IPS DF 19.7 (cell line): ENCODE data around the gene WDR44.
"Not testable (repeated sequence)": the region's sequence is repeated elsewhere in the genome, so short reads cannot be mapped to it uniquely, and the experiment has no call there.

Experiments
- DNase-seq: peaks from one replicate; pipeline ENCODE4 v3.0.0-alpha.2; 2013; ENCODE audit warnings: low read depth, low spot score

Gene WDR44

GRCh38 chrX:118475903-118476302 lies 130.0 kb downstream of the WDR44 start:
- DNase-seq = no peak

GRCh38 chrX:118480172-118480571 lies 134.3 kb downstream of the WDR44 start:
- no peak for DNase-seq

DNA sequence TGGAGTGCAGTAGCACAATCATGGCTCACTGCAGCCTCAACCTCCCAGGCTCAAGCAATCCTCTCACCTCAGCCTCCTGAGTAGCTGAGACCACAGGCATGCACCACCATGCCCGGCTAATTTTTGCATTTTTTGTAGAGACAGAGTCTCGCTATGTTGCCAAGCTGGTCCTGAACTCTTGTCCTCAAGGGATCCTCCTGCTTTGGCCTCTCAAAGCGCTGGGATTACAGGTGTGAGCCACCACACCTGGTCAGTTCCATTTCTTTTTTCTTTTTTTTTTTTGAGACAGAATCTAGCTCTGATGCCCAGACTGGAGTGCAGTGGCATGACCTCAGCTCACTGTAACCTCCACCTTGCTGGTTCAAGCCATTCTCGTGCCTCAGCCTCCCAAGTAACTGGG lies 136.5 kb downstream of the WDR44 start:
- DNase-seq = not testable (repeated sequence)

DNA sequence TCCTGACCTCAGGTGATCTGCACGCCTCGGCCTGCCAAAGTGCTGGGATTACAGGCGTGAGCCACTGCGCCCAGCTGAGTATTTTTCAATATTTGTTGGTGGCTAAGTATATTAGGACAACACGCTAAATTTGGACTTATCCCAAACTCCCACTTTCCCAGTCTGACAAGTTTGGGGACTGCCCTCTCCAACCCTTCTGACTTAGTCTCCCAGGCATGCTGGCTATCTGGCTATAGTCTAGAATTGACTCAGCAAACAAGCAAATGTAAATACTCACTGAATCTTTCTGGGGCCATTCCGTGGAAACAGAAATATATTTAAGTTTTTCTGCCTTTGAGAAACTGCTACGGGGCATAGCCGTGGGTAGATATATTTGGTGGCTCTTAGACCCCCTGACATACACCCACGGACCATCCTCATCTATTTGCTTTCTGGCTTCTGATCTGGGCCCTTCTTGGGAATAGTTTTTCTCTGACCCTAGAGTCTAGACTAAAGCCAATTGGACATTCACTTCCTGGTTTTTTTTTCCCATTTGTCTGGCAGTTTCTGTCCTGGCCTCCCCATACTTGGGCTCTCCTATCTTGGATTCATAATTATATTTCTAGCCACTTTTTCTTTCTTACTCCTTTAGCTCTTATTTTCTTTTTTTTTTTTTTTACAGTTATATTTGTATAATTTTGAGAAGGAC lies 138.5 kb downstream of the WDR44 start:
- no peak for DNase-seq

GRCh38 chrX:118486693-118487092 lies 140.8 kb downstream of the WDR44 start:
- not testable (repeated sequence) for DNase-seq

DNA sequence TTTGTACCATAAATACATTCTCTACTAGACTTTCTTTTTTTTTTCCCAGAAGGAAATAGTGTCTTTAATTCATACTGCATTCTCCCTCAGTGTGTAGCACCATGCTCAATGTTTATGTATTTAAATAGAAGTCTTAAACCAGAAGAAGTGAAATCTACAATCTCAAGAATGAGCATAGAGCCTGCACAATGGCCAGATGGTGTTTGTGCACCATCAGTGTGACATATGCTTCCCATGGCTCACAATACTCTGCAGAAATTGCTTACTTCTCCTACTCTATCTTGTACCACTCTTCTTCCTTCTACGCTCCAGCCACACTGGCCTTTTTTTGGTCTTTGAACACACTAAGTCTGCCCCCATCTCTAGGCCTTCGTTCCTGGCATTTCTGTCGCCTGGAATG lies 147.1 kb downstream of the WDR44 start:
- DNase-seq = no peak

- DNase-seq = no peak
These were observed 147.9 kb downstream of the WDR44 start for GRCh38 chrX:118493653-118494297.

DNA sequence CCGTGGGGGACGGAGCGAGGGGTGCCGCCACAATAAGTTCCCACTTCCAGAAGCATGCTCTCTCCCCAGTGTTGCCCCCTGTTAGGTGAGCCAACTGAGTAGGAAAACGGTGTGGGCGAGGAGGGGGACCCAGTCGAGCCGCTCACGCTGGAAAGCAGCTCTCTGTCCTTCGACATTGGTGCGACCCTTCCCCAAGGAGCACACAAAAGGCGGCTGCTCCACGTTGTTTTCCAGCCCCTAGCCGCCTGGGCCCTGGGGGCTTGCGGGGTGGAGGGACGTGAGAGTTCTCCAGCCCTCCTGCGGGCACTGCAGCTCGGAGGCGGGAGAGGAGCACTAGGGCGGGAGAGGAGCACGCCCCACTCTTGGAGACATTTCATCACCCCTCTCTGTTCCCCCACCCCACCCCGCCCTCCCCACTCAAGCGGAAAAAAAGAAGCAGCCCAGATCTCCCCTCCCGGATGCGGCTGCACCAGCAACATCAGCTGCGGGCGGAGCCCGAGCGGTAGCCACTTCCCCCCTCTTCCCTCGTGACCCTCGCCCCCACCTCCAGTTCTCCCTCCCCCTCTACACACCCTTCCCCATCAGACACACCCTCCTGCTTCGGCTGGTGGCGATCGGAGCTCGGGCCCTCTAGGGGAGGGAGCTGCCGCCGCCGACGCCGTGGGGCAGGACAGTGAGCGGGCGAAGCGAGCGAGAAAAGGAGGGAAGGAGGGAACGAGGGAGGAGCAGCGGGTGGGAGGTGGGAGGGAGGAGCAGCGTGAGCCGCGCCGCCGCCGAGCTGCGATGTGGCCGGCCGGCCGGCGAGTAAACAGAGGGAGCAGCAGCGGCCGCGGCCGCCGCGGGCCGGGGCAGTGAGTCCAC lies 149.4 kb downstream of the WDR44 start, which contains the start of gene DOCK11:
Gene DOCK11, plus strand, starts transcription at position 755 of the 861 bp plus-strand sequence. CDS start 157 bp downstream, outside the sequence.
- DNase-seq = peak; percentile 45

DNA sequence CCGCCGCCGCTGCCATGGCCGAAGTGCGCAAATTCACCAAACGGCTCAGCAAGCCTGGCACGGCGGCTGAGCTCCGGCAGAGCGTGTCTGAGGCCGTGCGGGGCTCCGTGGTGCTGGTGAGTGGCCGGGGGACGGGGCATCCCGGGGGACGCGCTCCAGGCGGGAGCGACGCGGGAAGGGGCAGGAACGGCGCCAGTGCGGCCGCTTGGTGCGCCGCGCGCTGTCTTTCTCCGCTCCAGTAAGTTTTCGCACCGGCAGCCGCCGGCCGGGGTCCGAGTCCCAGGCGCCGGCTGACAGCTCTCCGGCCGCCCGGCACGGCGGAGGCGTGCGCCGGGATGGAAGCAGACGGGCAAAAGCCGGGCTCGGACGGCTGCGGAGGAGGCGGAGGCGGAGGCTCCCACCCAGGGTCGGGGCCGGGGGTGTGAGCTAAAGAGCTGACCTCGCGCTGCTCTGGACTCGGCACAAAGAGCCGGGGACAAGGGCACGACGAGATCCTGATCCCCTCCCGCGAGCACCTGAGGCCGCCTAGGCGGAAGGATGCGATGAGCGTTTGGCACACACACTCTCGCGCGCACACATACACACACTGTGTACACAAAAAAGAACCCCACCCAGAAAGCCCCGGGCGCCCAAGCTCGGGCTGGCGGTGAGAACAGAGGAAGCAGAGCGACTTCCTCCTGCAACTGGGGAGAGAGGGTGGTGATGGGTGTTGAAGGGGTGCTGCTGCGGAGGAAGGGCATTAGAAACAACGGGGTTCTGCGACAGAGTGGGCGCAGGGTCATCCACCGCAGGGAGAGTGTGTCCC lies 150.3 kb downstream of the WDR44 start:
- DNase-seq = no peak

DNA sequence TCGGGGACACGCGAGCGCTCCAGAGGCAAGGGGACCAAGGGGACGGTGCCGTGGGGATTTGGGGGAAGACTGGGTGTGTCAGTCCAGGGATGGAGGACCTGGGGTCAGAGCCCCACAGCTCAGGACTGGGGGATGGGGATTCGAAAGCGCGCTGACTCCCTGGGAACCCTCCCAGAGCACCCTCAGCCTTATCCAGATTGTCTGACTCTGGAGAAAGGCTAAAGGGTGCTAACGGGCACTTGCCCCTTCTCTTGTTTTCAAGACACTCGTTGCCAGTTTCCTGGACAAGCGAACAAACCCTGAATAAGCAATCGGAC lies 150.8 kb downstream of the WDR44 start:
- DNase-seq = no peak

- DNase-seq = no peak
These were observed 151.4 kb downstream of the WDR44 start for GRCh38 chrX:118497180-118497818.

DNA sequence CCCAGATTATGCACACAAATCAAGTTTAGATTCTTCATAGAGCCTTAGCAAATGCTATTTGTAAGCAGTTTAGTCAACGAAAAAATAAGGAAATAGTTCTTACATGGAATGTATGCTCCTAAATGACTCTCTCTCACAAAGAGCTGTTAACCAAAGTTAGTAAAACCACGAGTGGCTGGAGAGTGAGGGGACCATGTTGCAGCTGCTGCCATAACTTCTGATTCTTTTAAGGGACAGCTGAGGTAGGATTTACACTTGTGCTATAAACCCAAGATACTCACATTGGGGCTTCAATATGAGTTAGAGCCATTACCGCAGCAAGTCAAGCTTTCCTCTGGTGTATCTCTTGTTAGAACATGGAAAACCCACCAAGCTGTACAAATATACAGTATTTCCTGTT lies 152.4 kb downstream of the WDR44 start:
- DNase-seq = no peak

- no peak for DNase-seq
These were observed 152.8 kb downstream of the WDR44 start for GRCh38 chrX:118498755-118499154.

- peak; percentile 15 for DNase-seq
These were observed 153.4 kb downstream of the WDR44 start for GRCh38 chrX:118499295-118499694.
